K562 (cell line): ENCODE data around the gene ZNF581. TPM values are rescaled to one million over a fixed set of nuclear protein-coding genes. Genes with fewer than 3 reads are reported as not detected.

Experiments used
- E2F3 ChIP-seq: fragments of 250-450 bp; sonication (Bioruptor Pico); IDR thresholded peaks from 2 replicates; pipeline ENCODE4 v1.4.0; 2020; ENCODE audit warnings: mild to moderate bottlenecking
- GTF2E2 ChIP-seq: fragments of 200-800 bp; sonication (Bioruptor generic); IDR thresholded peaks from 2 replicates; pipeline ENCODE4 v1.6.1; 2016; ENCODE audit warnings: missing genetic modification characterization, missing compliant biosample characterization
- GTF2F1 ChIP-seq: IDR thresholded peaks from 2 replicates; pipeline ENCODE4 v1.6.1; 2011; ENCODE audit warnings: low read depth, low read length, improper control_type of control experiment
- LEF1 ChIP-seq: fragments of 450-650 bp; IDR thresholded peaks from 2 replicates; pipeline ENCODE4 v1.6.1; 2016; ENCODE audit warnings: mild to moderate bottlenecking
- MTA3 ChIP-seq: fragments of 450-650 bp; formaldehyde crosslinking; IDR thresholded peaks from 2 replicates; pipeline ENCODE4 v1.6.1; 2017; ENCODE audit warnings: mild to moderate bottlenecking, borderline replicate concordance
- NFE2L1 ChIP-seq: fragments of 450-650 bp; IDR thresholded peaks from 2 replicates; pipeline ENCODE4 v1.6.1; 2016; ENCODE audit warnings: missing genetic modification characterization, low read depth, mild to moderate bottlenecking, missing compliant biosample characterization, moderate library complexity, borderline replicate concordance
- NR2F6 ChIP-seq: fragments of 450-650 bp; formaldehyde crosslinking; IDR thresholded peaks from 2 replicates; pipeline ENCODE4 v1.4.0; 2020; ENCODE audit warnings: mild to moderate bottlenecking
- SAFB2 ChIP-seq: fragments of 200-400 bp; formaldehyde crosslinking; IDR thresholded peaks from 2 replicates; pipeline ENCODE4 v1.6.1; 2018; ENCODE audit warnings: borderline replicate concordance, low read length, low read depth, moderate library complexity; ENCODE audit not compliant: severe bottlenecking
- TBL1XR1 ChIP-seq, 2 experiments: IDR thresholded peaks; 2 replicates each; pipeline ENCODE4 v1.6.1; 2012; ENCODE audit warnings: improper control_type of control experiment in 2 of 2, low read length in 2 of 2, mild to moderate bottlenecking in 1 of 2
- ZNF699 ChIP-seq: fragments of 250-450 bp; sonication (Bioruptor Pico); IDR thresholded peaks from 2 replicates; pipeline ENCODE4 v1.8.0; 2021; ENCODE audit warnings: mild to moderate bottlenecking, moderate library complexity; ENCODE audit not compliant: insufficient replicate concordance
- polyA plus RNA-seq, 8 experiments: library from polyadenylated mRNA; depleted of rRNA in 4 of 8; stranded (reverse) in 5 of 8; unstranded in 3 of 8; fragments of >200 nt; fragmentation: Nextera tagmentation in 2 of 8; fragmentation: Illumina TruSeq in 1 of 8; extraction: Ambion mirVana in 2 of 8; extraction: Trizol in 1 of 8; gene quantifications; 2 replicates each; pipeline versions ENCODE4 v1.2.1 to v1.2.3, GENCODE V29; 2011 to 2014; ENCODE audit warnings: inconsistent platforms in 1 of 8, missing spikeins in 1 of 8
- total RNA-seq, 7 experiments: library from RNA; depleted of rRNA in 6 of 7; stranded (reverse); fragments of >200 nt in 6 of 7; fragmentation: Illumina TruSeq in 2 of 7; extraction: Trizol in 2 of 7; gene quantifications; 2 replicates each; pipeline versions ENCODE4 v1.2.1 to v1.2.3, GENCODE V29; 2011 to 2021; ENCODE audit warnings: low replicate concordance in 1 of 7
- TF ChIP-seq, protein P1 (sequence below): fragments of 450-650 bp; IDR thresholded peaks from 2 replicates; pipeline ENCODE4 v1.6.1; 2016; ENCODE audit warnings: mild to moderate bottlenecking
- TF ChIP-seq, protein P2 (sequence below): fragments of 250-450 bp; sonication (Bioruptor Pico); IDR thresholded peaks from 2 replicates; pipeline ENCODE4 v1.8.0; 2021; ENCODE audit warnings: moderate library complexity, mild to moderate bottlenecking, inconsistent platforms
- TF ChIP-seq, protein P3 (sequence below): fragments of 250-450 bp; sonication (Bioruptor Pico); IDR thresholded peaks from 2 replicates; pipeline ENCODE4 v1.5.0; 2021
- TF ChIP-seq, protein P4 (sequence below): fragments of 250-450 bp; sonication (Bioruptor Pico); IDR thresholded peaks from 2 replicates; pipeline ENCODE4 v1.8.0; 2022; ENCODE audit warnings: moderate library complexity, mild to moderate bottlenecking, inconsistent platforms
- TF ChIP-seq, protein P5 (sequence below): fragments of 250-450 bp; sonication (Bioruptor Pico); IDR thresholded peaks from 2 replicates; pipeline ENCODE4 v1.5.0; 2021; ENCODE audit warnings: mild to moderate bottlenecking, moderate library complexity

The ZNF581 gene
- total and polyA plus RNA-seq, 9 of the 15 experiments (the other 6 are each of a cell fraction or from before 2014, with no cell fraction given) = 2.4 to 39.4 (median 15.4) TPM

DNA sequence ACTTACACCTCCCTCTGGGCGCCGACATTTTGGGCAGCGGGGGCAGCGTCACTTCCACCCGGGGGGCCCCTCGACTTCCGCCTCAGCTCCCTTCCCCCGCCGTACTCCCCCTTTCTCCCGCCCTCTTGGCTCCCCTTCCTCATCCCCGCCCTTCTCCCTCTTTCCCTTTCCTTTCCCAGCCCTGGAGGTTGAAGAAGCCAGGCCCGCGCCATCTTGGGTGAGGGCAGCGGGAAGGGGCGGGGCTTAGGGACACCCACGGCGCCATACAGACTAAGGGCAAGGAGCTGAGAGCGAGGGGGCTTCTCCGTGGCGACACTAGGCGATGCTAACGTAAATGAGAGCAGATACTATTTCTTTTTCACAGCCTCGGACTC, 44.0 kb upstream of the ZNF581 start, which contains the start of gene FIZ1 (continued):
- TF ChIP-seq, protein P1, sequence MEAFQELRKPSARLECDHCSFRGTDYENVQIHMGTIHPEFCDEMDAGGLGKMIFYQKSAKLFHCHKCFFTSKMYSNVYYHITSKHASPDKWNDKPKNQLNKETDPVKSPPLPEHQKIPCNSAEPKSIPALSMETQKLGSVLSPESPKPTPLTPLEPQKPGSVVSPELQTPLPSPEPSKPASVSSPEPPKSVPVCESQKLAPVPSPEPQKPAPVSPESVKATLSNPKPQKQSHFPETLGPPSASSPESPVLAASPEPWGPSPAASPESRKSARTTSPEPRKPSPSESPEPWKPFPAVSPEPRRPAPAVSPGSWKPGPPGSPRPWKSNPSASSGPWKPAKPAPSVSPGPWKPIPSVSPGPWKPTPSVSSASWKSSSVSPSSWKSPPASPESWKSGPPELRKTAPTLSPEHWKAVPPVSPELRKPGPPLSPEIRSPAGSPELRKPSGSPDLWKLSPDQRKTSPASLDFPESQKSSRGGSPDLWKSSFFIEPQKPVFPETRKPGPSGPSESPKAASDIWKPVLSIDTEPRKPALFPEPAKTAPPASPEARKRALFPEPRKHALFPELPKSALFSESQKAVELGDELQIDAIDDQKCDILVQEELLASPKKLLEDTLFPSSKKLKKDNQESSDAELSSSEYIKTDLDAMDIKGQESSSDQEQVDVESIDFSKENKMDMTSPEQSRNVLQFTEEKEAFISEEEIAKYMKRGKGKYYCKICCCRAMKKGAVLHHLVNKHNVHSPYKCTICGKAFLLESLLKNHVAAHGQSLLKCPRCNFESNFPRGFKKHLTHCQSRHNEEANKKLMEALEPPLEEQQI = no peak
- TF ChIP-seq, protein P2, sequence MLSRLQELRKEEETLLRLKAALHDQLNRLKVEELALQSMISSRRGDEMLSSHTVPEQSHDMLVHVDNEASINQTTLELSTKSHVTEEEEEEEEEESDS = no peak
- no peak for TF ChIP-seq NR2F6 (CRISPR knock-in tag)
- TF ChIP-seq, protein P3, sequence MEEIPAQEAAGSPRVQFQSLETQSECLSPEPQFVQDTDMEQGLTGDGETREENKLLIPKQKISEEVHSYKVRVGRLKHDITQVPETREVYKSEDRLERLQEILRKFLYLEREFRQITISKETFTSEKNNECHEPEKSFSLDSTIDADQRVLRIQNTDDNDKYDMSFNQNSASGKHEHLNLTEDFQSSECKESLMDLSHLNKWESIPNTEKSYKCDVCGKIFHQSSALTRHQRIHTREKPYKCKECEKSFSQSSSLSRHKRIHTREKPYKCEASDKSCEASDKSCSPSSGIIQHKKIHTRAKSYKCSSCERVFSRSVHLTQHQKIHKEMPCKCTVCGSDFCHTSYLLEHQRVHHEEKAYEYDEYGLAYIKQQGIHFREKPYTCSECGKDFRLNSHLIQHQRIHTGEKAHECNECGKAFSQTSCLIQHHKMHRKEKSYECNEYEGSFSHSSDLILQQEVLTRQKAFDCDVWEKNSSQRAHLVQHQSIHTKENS (CRISPR knock-in tag) = no peak
- TF ChIP-seq, protein P4, sequence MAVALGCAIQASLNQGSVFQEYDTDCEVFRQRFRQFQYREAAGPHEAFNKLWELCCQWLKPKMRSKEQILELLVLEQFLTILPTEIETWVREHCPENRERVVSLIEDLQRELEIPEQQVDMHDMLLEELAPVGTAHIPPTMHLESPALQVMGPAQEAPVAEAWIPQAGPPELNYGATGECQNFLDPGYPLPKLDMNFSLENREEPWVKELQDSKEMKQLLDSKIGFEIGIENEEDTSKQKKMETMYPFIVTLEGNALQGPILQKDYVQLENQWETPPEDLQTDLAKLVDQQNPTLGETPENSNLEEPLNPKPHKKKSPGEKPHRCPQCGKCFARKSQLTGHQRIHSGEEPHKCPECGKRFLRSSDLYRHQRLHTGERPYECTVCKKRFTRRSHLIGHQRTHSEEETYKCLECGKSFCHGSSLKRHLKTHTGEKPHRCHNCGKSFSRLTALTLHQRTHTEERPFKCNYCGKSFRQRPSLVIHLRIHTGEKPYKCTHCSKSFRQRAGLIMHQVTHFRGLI = no peak
- TF ChIP-seq GTF2E2 (tag) = peak; percentile 70; the same call in 1 of the 2 replicates
- peak; percentile 80; the same call in 1 of the 2 replicates for TF ChIP-seq LEF1
- TF ChIP-seq GTF2F1 = no peak
- TF ChIP-seq SAFB2 = no peak
- TF ChIP-seq ZNF699 (CRISPR knock-in tag) = no peak
- TF ChIP-seq TBL1XR1 (IDR thresholded peaks at IDR 0.05; ENCODE audit: low read length in 2 of 2) = no peak
- TF ChIP-seq NFE2L1 = no peak
- TF ChIP-seq, protein P5, sequence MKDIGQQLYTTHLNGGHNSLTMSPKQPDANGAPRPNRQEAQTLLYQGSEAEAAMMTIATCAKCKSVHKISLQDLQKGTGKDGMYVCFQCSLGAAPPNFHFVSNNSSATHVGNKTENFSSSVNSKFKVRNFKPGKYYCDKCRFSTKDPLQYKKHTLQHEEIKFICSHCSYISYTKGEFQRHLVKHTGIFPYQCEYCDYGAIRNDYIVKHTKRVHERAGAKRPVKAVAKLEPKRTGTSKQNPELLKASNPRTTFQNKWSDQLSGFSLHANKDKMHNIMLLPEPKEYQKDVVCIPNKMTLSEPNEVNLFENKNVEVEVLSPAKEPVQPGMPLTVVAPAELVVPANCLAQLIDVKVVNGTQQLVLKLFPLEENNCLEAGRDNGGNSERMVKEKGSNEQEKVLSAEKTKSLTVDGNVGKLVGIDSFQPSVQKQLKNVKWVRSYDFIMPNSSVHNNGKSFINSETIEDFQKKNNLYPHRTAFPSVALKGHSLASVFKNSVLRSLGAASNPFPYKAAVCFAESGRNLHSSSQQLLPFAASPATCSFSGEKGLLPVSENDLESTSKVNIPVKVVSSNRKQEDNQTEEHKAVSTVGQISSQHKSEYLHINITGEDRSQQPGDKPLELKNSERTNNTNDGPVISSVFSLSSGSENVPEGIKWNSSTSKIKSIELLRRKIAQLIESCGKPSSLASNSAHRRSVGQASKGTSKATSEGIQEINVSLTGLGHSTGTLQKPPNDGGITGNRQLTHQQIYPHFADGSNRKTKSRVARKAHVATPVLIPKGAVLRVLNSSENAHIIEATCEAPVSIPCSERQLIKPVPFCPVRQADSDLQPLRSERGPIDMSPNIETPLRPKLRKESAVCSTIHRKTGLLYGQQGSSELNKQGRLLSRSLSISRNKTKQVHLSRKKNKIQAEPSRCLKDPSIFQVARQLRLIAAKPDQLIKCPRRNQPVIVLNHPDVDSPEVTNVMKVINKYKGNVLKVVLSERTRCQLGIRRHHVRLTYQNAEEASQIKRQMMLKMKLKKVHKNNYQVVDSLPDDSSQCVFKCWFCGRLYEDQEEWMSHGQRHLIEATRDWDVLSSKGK (CRISPR knock-in tag) = no peak
- no peak for TF ChIP-seq MTA3
- no peak for TF ChIP-seq E2F3 (CRISPR knock-in tag)
